ENCODE results near the gene KCNMB3.

KCNMB3 gene

GRCh38 chr3:179258820-179259219 is 7.9 kb upstream of the KCNMB3 start:
- TF ChIP-seq EP300 (IDR thresholded peaks at IDR 0.05; ENCODE audit: borderline replicate concordance) (no peak), NFIC (IDR thresholded peaks at IDR 0.05) (no peak), CEBPB (IDR thresholded peaks at IDR 0.05) (no peak), YY1 (IDR thresholded peaks at IDR 0.05; ENCODE audit: low read depth) (no peak), TAF1 (IDR thresholded peaks at IDR 0.05; ENCODE audit: low read depth) (no peak), REST (IDR thresholded peaks at IDR 0.05; ENCODE audit: low read depth) (no peak), TEAD4 (IDR thresholded peaks at IDR 0.05) (no peak), ZBTB7A (IDR thresholded peaks at IDR 0.05; ENCODE audit: low read depth) (no peak), FOXM1 (IDR thresholded peaks at IDR 0.05; ENCODE audit: borderline replicate concordance, low read depth) (no peak)
- TF ChIP-seq, protein P1, sequence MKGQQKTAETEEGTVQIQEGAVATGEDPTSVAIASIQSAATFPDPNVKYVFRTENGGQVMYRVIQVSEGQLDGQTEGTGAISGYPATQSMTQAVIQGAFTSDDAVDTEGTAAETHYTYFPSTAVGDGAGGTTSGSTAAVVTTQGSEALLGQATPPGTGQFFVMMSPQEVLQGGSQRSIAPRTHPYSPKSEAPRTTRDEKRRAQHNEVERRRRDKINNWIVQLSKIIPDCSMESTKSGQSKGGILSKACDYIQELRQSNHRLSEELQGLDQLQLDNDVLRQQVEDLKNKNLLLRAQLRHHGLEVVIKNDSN (IDR thresholded peaks at IDR 0.05): no peak

GRCh38 chr3:179256813-179257212 is 5.9 kb upstream of the KCNMB3 start:
- TF ChIP-seq RAD21 (IDR thresholded peaks at IDR 0.05; ENCODE audit: low read depth): no peak
- TF ChIP-seq NFIC (IDR thresholded peaks at IDR 0.05): no peak
- TF ChIP-seq, protein P1 (IDR thresholded peaks at IDR 0.05): no peak
- no peak for TF ChIP-seq EGR1 (IDR thresholded peaks at IDR 0.05)

DNA sequence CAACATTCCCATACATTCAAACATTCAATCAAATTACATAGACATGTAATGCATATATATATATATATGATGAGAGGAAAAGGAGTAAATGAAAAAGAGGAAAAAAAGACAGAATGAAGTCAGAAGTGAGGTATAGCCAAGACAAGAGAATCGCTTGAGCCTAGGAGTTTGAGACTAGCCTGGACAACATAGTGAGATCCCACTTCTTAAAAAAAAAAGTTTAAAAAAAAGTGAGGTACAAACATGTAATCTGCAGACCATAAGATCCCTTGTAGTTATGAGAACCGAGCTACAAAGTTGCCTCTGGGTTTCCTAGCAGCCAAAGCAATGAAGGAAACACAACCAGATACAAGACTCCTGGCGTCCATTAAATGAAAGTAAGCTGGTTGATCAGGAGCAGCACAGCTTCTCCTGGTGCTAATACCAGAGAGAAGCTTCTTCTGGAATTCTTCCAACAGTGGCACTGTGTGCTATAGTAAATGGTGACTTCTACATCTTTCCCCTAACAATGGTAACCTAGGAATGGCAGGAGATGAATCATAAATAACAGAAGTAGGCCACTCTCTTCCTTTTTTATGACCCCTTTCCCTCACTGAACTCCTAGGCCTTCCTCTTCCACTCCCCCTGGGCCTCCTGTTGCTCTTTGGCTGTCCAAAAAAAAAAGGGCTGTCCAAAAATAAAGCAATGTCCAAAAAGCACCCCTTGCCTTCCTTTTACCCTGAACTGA is 3.5 kb downstream of the KCNMB3 start:
- TF ChIP-seq, protein P1 (IDR thresholded peaks at IDR 0.05): no peak
- TF ChIP-seq EGR1 (IDR thresholded peaks at IDR 0.05): no peak
- no peak for TF ChIP-seq TEAD4 (IDR thresholded peaks at IDR 0.05)
- TF ChIP-seq, protein P2, sequence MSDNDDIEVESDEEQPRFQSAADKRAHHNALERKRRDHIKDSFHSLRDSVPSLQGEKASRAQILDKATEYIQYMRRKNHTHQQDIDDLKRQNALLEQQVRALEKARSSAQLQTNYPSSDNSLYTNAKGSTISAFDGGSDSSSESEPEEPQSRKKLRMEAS (IDR thresholded peaks at IDR 0.05): no peak
- TF ChIP-seq NFIC (IDR thresholded peaks at IDR 0.05): no peak
- TF ChIP-seq TCF12 (IDR thresholded peaks at IDR 0.05; ENCODE audit: low read depth): no peak
- TF ChIP-seq ZBTB7A (IDR thresholded peaks at IDR 0.05; ENCODE audit: low read depth): no peak
- no peak for TF ChIP-seq TAF1 (IDR thresholded peaks at IDR 0.05; ENCODE audit: low read depth)
- TF ChIP-seq CREB1 (IDR thresholded peaks at IDR 0.05; ENCODE audit: low read depth): no peak
- TF ChIP-seq RAD21 (IDR thresholded peaks at IDR 0.05; ENCODE audit: low read depth): no peak
- no peak for TF ChIP-seq CEBPB (IDR thresholded peaks at IDR 0.05)
- no peak for TF ChIP-seq YY1 (IDR thresholded peaks at IDR 0.05; ENCODE audit: low read depth)
- TF ChIP-seq EP300 (IDR thresholded peaks at IDR 0.05; ENCODE audit: borderline replicate concordance): no peak
- no peak for TF ChIP-seq REST (IDR thresholded peaks at IDR 0.05; ENCODE audit: low read depth)
- no peak for TF ChIP-seq FOXM1 (IDR thresholded peaks at IDR 0.05; ENCODE audit: borderline replicate concordance, low read depth)

DNA sequence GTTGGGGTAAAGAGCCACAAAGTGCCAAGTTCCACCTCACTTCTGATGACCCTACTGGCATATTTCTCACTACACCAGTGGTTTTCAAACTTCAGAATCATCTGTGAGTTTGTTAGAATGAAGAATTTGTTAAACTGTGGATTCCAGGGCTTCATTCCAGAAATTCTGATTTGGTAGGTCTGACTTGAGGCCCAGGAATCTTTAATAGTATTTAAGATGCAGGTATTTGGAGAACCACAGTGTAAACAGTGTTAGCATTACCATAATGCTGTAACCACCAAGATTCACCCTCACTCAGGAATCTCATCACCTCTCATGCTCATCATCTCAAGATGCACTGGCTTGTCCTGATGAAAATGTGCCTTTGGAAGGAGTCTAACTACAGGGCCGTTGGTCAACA is 6.0 kb downstream of the KCNMB3 start:
- TF ChIP-seq CEBPB (IDR thresholded peaks at IDR 0.05) (no peak), EGR1 (IDR thresholded peaks at IDR 0.05) (no peak), FOXM1 (IDR thresholded peaks at IDR 0.05; ENCODE audit: borderline replicate concordance, low read depth) (no peak), YY1 (IDR thresholded peaks at IDR 0.05; ENCODE audit: low read depth) (no peak), TCF12 (IDR thresholded peaks at IDR 0.05; ENCODE audit: low read depth) (no peak), TEAD4 (IDR thresholded peaks at IDR 0.05) (no peak), REST (IDR thresholded peaks at IDR 0.05; ENCODE audit: low read depth) (no peak), ZBTB7A (IDR thresholded peaks at IDR 0.05; ENCODE audit: low read depth) (no peak), NFIC (IDR thresholded peaks at IDR 0.05) (no peak), RAD21 (IDR thresholded peaks at IDR 0.05; ENCODE audit: low read depth) (no peak), CREB1 (IDR thresholded peaks at IDR 0.05; ENCODE audit: low read depth) (no peak), EP300 (IDR thresholded peaks at IDR 0.05; ENCODE audit: borderline replicate concordance) (no peak), TAF1 (IDR thresholded peaks at IDR 0.05; ENCODE audit: low read depth) (no peak)
- TF ChIP-seq, protein P1 (IDR thresholded peaks at IDR 0.05): no peak
- TF ChIP-seq, protein P2 (IDR thresholded peaks at IDR 0.05): no peak

Data from Ishikawa (cell line).